Stimulated activated CD4-positive, alpha-beta T cell treated with anti-CD3 and anti-CD28 coated beads, Interleukin-2, amount 100 ng/mL, for 24 hours (primary cell): ENCODE results near the gene RAD51B.

Experiments used
- DNase-seq, 2 donors: peaks; one replicate each; pipeline ENCODE4 v3.0.0-alpha.2; 2020

RAD51B gene

GRCh38 chr14:68312884-68313610 lies 493.5 kb downstream of the RAD51B start:
- DNase-seq: peak; percentile 49

DNA sequence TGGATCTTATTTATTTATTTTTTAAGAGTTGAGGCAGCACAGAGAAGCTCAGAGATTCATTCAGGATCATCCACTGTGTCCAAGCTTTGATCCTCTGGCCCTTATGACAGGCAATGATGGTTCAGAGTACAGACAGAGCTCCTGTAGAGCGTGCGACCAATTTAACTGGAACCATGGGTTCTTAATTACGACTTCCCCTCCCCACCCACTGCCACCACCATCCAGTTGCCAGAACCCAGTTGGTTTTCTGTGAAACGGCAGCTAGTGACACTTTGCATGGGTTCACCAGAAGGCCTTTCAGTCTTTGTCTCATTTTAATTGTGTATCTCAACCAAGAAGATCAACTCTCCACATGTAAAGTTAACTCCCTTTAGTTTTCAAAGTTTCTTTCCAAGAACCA lies 495.1 kb downstream of the RAD51B start:
- DNase-seq: no peak

GRCh38 chr14:68315081-68315480 lies 495.5 kb downstream of the RAD51B start:
- DNase-seq: no peak

DNA sequence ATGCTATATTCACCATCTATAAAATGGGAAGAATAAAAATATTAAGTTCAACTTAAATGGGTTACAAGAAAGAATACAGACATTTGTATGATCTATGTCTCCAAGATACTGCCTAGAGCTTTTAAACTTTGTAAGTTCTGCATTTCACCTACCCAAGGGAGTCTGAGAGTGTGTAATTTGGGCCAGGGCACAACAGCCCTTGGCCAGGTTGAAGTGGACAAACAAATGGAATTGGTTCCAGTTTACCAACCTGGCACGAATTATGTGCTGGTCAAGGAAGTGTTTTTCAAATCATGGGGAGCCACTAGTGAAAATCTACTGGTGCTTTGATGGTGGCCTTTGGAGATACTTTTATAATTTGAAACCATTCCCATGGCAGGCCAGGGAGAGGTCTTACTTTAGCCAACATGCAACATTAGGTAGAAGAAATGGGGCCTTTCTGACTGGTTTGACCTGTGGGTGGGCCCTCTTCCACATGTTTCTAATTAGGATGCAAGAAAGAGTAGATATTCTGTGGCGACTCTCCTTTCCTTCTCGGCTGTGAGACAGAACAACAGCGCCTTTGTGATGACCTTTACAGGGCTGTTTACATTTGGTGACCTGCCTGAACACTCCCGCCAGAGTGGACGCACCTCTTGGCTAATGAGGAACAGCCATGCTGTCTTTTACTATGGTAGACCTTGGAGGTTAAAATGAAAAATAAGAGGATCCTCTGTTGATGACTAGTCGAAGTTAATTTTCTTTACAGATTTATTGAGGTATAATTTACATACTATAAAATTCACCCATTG lies 496.7 kb downstream of the RAD51B start:
- no peak for DNase-seq

DNA sequence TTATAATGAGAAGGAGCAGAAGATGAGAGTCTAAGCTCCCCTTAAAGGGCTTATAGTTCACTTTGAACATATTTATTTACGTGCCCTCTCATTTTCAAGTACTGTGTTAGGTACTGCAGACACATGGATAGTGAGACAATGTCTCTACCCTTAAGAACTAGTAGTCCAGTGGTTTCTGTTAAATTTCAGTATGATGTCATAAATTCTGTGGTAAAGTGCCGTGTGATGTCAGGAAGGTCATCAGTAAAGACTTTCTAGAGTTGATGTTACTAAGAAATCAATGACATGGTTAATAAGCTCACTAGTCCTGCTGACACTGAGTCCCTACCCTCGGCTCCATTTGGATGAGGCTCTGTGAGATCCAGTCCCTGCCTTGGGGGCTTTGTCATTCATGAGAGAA lies 497.7 kb downstream of the RAD51B start:
- no peak for DNase-seq

- no peak for DNase-seq
Observed at GRCh38 chr14:68318828-68319227, 499.2 kb downstream of the RAD51B start.

GRCh38 chr14:68320495-68320894 lies 500.9 kb downstream of the RAD51B start:
- DNase-seq: no peak

DNA sequence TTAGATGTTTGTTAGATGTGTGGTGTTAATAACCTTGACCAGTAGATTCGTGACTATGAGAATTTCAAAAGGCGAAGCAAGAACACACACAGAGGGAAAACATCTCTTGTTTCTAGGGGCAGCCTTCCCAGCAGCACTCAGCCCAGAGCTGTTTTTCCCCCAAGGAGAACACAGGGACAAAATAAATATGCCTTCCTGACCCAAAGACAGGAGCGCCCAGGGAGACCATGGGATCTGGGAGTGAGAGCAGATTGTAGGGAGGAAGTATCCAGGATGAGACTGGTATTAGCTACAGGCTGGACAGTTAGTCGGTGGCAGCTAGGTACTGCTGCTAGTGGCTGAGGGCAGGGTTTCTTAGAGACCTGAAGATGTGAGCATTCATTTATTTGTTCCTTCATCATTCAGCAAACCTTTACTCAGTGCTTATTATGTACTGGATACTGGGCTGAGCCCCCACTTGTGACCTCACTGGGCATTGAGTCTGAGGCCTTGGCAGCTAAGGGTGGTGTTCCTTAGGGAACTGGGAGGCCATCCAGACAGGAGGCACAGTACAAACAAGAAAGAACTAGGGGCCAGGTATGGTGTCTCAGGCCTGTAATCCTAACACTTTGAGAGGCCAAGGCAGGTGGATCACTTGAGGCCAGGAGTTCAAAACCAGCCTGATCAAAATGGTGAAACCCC lies 503.5 kb downstream of the RAD51B start:
- DNase-seq: no peak

DNA sequence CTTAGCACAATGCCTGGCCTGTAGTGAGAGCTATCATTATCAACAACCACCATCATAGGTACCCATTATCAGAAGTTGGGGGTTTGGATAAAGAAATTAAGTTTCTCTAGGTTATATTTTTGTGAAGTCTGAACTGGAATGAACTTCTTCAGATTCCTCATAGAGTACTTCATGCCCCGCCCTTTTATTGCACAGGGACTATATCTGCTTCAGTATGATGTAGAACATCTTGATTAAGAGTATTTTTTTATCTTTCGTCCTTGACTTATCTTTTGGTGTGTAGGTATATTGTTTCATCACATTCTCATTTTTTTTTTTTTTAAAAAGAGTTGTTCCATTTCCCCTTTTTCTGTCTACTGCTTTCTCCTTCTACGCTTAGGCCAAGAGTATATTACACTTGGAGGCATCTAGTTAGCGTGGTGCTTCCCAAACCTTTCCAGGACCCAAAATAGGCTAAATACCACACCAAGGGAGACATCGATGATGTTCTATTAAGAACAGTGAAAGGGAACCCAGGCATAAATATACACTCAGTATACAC lies 505.8 kb downstream of the RAD51B start:
- DNase-seq: no peak

- no peak for DNase-seq
Observed at GRCh38 chr14:68327231-68327630, 507.7 kb downstream of the RAD51B start.

- no peak for DNase-seq
Observed at GRCh38 chr14:68328509-68328908, 508.9 kb downstream of the RAD51B start.

DNA sequence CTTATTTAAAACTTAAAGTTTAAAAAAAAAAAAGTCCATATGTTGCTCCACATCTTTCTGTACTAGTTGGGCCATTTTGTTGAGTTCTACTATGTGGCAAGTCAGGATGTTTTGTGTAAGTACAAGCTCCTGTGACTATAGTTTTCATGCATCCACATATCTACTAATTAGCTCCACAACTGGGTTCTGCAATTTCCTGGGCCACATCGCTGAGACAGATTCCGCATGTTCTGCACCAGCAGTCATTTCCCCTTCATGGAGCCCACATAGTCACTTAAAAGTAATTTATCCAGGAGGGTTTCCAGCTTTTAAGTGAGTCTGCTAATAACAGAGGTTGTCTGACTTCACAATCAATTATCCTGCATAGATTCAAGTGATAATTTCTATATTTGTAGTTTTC lies 511.8 kb downstream of the RAD51B start:
- DNase-seq: no peak

GRCh38 chr14:68331991-68332390 lies 512.4 kb downstream of the RAD51B start:
- no peak for DNase-seq

- DNase-seq: no peak
Observed at GRCh38 chr14:68333262-68333661, 513.7 kb downstream of the RAD51B start.

- DNase-seq: no peak
Observed at GRCh38 chr14:68335312-68335711, 515.7 kb downstream of the RAD51B start.

- no peak for DNase-seq
Observed at GRCh38 chr14:68336165-68336564, 516.6 kb downstream of the RAD51B start.

DNA sequence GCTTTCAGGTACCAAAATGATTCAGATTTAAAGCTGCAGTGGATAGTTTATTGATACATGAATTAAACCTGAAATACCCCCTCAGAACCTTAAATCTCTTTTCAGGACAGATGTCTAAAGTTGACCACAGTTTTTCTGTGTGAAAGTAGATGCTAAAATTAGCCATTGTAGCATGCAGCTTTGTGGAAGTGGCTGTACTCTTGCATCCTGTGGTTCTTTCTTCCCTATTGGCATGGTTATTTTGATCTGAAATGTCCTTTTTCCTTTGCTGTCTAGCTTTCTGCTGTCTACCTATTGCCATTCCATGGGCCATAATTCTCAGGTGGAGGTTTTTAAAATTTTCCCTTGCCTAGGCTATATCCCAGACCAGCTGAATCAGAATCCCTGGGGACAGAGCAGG lies 517.7 kb downstream of the RAD51B start:
- DNase-seq: no peak

- no peak for DNase-seq
Observed at GRCh38 chr14:68340262-68340661, 520.7 kb downstream of the RAD51B start.

- no peak for DNase-seq
Observed at GRCh38 chr14:68341411-68342212, 522.0 kb downstream of the RAD51B start.

- no peak for DNase-seq
Observed at GRCh38 chr14:68342216-68342763, 522.7 kb downstream of the RAD51B start.

DNA sequence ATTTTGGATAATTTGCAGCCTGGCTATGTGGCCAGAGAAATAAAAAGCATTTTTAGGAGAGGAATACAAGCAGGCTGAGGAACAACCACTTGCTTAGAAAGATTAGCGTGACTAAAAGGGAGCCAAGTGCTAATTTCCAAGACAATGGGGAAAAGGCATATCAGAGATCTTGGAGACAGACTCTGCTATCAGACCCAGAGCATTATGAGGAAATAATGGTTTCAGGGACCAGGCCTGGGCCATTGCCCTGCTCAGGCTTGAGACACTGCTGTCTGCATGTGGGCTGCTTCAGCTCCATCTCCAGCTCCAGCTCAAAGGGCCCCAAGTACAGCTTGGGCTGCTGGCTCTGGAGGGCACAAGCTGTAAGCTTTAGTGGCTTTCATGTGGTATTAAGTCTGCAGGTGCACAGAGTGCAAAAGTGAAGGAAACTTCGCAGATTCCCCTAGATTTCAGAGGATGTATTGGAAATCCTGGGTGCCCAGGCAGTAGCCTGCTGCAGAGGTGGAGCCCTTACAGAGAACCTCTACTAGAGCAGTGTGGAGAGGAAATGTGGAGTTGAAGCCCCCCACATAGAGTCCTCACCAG lies 524.0 kb downstream of the RAD51B start:
- no peak for DNase-seq

DNA sequence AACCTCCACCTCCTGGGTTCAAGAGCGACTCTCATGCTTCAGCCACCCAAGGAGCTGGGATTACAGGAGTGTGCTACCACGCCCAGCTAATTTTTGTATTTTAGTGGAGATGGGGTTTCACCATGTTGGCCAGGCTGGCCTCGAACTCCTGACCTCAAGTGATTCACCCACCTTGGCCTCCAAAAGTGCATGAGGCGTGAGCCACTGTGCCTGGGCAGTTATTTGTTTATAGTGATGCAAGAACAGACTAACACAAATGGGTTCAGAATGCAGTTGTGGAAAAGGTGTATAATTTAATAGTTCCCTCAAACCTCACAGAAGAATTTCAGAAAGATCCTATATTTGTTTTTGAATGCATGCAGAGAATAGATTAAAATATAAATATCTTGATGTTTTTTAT lies 526.2 kb downstream of the RAD51B start:
- no peak for DNase-seq
